ENCODE data around the gene GNAL.
"Not testable (repeated sequence)": the region's sequence is repeated elsewhere in the genome, so short reads cannot be mapped to it uniquely, and the experiment has no call there.

GNAL gene

DNA sequence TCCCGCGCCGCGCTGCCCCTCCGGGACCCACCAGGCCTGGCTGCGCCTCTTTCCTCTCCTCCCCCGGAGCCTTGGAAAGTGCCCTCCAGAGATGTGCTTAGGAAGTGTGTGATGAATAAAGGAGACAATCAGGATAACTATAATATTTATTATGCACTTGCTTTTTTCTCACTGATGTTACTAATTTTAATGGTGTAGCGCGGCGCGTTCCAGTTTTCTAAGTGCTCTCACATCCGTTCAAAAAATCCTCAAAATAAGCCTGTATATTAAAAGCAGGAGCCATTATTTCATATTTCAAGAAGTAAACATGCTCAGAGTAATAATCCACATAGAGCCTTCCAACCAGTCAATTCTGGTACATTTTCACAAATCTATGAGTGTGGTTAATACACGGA lies 220.0 kb downstream of the GNAL start:
- no peak for DNase-seq (ENCODE audit: low read depth)

DNA sequence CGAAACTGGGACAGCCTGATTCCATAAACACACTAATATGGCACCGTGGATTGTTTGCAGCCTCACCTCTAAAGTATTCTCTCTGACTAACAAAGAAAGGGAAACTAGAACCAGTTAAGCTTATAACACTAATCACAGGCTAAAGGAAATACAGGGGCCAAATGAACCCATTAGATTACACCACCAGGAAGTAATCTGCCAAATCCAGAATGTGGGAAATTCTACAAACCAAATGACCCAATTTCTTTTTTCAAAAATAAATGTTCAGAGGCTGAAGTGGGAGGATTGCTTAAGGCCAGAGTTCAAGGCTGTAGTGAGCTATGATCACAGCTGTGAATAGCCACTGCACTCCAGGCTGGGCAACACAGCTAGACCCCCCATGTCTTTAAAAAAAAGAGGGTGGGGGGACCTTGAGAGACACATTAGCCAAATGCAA lies 220.5 kb downstream of the GNAL start:
- DNase-seq (ENCODE audit: low read depth) = no peak

DNA sequence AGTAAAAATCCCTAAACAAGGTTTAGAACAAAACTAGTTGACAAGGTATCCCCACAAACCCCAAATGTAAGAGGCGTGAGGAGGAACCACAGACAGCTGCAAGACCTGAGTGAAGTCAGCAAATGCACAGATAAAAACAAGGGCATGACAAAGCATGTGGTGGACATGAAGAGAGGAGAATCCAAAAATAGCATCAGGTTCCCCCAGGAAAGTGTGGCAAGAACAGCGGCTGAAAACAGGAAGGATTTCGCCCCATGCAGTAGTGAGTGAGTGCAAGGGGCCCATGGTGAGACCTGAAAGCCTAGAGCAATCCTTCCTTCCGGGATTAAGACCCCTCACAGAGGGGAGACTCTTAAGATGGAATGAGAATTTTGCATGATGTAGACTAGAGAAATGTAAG lies 227.8 kb downstream of the GNAL start:
- not testable (repeated sequence) for DNase-seq (ENCODE audit: low read depth)

DNA sequence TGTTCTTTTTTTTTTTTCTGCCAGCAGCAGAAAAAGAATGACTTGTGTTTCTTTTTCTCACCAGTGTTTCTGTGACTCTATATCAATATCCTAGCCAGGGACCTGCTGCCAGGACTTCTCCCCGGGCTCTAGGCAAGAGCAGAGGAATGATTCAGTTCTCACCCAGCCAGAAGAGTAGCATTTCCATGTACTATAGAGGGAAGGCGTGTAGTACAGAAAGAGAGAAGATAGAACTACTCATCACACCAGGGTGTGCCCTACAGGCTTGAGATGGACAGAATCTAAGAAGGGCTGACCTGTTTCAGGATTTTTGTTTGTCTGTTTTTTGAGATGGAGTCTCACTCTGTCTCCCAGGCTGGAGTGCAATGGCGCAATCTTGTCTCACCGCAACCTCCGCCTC lies 230.5 kb downstream of the GNAL start:
- DNase-seq (ENCODE audit: low read depth) = not testable (repeated sequence)

DNA sequence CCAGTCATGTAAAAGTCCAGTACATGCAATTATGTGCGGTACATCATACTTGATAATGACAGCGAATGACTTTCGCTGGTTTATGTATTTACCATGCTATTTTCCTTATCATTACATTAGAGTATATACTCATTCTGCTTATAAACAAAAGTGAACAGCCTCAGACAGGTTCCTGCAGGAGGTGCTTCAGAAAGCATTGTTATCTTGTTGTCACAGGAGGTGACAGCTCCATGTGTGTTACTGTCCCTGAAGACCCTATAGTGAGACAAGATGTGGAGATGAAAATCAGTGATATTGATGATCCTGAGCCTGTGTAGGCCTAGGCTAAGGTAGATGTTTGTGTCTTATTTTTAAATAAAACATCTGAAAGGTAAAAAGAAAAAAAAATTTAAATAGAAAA lies 234.4 kb downstream of the GNAL start:
- no peak for DNase-seq (ENCODE audit: low read depth)

DNA sequence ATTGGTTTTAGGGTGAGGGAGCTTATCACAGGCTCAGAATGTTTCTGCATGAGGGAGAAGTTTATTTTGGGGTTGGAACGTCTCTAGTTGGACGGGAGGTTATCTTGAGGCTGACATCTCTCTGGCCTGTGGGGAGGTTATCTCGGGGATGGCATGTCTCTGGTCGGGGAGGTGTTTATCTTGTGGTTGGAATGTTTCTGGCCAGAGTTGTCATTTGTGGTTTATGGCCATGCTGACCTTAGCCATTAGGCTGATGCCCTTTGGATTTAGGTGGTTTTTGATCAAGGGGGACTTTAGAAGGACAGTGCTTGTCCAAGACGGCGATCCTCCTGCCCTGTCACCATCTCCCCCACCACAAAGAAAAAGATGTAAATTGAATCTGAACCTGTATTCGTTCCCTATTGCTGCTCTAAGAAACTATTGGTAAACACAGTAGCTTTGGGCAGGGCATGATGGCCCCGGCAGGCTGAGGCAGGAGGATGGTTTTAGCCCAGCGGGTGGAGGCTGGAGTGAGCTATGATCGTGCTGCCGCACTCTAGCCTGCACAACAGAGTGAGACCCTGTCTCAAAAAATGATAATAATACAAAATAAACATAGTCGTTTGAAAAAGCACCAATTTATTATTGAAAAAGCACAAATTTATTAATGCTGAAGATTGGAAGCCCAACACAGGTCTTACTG lies 236.9 kb downstream of the GNAL start:
- DNase-seq (ENCODE audit: low read depth) = no peak

DNA sequence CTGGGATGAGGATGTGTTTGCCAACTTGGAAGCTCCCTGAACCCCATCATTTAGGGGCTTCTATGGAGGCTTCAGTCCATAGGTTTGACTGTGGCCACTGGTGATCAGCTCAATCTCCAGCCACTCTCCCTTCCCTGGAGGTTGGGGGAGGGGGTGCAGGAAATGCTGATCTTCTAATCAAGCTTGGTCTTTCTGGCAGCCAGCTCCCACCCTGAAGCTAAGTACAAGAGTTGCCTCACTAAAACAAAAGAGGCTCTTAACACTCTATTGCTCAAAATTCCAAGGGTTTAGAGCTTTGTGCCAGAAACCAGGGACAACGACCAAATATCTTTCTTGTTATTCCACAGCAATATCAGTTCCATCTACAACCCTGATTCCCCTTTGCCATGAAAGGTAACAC lies 238.4 kb downstream of the GNAL start:
- DNase-seq (ENCODE audit: low read depth) = no peak

DNA sequence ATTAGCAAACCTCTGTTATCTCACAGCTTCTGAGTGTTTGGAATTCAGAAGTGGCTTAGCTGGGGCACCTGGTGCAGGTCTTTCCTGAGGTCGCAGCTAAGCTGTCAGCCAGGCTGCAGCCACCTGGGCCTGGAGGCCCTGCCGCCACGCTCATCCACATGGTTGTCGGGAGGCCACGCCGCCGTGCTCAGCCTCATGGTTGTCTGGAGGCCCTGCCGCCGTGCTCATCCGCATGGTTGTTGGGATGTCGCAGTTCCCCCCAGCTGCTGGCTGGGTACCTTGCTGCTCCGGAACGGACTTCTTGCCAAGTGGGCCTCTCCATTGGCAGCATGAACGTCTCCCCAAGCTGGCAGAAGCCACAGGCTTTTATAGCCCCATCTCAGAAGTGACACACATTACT lies 243.3 kb downstream of the GNAL start:
- DNase-seq (ENCODE audit: low read depth) = no peak

All from activated T-helper 1 cell treated with Interleukin-2 at 50 U/mL for 16 hours (primary cell).